HG02938 (cell line): ENCODE data around the gene ILKAP.
A peak's percentile ranks its signal among the peaks of the same experiment; 100 is the strongest.
"Not testable (repeated sequence)": the region's sequence is repeated elsewhere in the genome, so short reads cannot be mapped to it uniquely, and the experiment has no call there.

Experiments
- ATAC-seq: cut with Tn5 transposase; IDR thresholded peaks from one replicate; pipeline ENCODE4 v1.9.1; 2021; ENCODE audit warnings: mild to moderate bottlenecking, moderate library complexity; ENCODE audit not compliant: unreplicated experiment

The ILKAP gene

DNA sequence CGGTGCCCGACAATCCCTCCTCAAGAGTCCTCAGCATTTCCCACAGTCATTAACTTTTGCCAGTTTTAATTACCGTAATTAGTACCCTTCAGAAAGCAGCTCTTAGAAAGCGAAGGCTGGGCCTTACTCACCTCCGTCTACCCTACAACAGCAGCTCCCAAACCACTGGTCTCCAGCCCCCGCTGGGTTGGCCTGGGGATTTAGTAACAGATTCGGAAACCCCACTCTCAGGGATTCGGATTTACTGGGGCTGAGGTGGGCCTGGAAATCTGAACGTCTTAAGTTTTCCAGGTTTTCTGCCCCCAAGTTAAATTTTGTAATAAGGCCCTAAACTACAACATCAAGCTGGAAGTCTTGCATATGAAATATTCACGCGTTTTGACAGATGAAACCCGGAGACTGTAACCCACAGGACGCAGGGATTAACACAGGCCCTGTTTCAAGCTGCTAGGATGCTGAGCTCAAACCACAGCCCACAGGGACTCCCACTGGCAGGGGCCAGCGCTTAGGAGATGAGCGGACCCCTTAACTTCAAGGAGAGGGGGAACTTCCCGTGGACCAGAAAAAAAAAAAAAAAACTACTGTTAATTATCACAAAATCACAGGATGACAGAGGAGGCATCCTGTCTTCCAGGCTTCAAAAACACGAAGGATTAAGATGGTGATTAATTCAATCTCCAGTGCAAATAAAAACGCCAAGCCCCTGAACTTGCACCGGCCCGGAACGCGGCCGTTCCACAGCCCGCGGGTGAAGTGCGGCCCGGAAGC, 985 bp downstream of the ILKAP start:
- ATAC-seq = peak; percentile 12

DNA sequence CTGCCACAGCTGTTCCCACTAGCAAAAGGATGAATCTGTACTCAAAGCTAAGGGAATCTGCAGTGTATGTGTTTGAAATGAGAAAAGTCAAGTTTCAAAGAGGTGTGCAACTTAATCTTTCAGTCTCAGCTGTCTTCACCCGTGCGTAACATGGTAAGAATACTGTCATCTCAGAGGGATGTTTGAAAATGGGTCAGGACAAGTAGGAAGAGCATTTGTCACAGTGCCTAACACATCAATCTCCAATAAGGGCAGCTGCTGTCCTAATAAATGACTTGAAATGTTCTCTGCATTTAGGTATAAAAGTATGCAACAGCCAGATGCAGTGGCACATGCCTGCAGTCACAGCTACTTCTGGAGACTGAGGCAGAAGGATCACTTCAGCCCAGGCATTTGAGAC, 13.1 kb downstream of the ILKAP start:
- ATAC-seq = no peak

DNA sequence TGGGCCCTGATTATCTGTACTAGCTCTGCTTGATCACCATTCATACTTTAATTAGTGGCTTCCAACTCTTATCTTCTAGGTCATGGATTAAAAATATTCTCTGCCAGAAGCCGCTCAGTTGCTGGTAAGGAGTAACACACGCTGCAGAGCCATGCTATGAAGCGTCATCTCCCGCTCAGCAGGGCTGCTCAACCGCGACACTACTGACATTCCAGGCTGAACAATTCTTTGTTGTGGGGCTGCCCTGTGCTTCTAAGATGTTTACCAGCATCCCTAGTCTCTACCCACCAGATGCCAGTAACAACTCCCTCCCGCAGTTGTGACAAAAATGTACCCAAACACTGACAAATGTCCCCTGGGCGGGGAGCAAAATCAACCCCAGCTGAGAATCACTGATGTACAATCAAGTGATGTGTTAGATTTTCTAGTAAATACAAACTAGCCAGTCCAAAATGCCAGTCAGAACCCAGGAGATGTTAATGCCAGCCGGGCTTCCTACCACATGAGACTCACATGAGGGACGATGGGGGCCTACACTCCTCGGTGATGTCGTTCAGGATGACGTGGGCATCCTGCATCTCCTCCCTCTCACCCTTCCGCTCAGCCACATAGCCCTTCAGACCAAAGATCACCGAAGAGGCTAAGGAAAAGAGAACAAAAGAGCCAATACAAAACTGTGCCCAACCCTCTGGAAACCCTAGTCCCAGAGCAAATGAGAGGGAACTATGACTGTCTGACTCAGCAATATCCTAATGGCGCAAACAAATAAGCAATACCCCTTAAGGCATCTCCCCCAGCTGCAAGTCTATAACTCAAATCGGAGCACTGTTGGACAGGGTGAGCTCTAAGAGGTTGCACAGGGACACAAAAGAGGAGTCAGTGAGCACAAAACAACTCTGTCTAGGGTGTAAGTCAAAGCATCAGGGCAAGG, 15.6 kb downstream of the ILKAP start:
- no peak for ATAC-seq

DNA sequence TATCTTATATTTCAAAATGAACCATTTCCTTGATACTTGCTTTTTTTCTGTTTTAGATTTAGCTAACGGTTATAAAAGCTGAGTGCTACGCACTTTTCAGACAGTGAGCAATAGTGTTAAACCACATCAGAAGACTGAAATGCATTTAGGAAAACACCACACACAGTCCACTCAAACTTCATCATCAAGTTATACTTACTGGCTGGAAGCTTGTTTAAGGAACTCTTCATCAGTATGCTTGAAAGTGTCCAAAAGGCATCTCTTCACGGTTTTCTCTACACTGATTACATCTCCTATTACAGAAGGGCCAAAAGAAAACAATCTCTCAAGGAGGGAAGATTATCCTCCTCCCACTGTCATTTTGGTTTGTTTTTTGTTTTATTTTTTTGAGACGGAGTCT, 19.7 kb downstream of the ILKAP start:
- no peak for ATAC-seq

DNA sequence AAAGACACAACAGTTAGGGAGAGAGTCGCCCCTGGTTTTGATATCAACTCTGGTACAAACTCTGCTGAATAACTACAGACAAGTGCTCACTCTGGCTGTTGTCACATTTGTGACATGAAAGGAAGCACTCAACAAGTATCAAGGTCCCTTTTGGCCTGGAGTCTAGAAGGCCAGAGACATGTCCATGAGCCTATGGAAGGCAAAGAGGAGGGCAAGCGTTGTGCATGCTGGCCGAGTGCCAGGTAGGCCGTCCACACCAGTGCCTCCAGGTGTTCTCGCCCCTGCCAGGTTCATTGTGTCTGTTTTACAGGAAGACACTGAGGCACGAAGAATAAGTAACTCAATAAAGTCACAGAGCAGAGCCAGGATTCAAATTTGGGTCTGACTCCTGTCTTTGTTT, 21.1 kb downstream of the ILKAP start:
- ATAC-seq = no peak

DNA sequence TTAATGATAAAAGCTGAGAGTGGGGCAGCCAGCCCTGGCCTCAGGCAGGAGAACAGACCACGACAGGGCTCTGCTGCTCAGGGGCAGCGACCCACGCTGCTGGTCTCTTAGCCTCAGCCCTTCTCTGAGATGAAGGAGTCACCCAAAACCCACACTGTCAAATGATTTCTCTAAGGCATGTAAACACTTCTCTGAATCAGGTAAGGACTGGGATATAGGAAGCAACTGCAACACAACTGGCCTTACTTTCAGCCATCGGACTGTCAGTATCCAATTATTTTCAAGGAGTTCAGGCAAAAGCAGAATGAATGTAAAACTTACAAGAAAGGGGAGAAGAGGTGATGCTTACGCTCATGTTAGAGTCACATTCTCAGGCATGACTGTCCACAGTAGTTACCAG, 22.9 kb downstream of the ILKAP start:
- ATAC-seq = no peak

DNA sequence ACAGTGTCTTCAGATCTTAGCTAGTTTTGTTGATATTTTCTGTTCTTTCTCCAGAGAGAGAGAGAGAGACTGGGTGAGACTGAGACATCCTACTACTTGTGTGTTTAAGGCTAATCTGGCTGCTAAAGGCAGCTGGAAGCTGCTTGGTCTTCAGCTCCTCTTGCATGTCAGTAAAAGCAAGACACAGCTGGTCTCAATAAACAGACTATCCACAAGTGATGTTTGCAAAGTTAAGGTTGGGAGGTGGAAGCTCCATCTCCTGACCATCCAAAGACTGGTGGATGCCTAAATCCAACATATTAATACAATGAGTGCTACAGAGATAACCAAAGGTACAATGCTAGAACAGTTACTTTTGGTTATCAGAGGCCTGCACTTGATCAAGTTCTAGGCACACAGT, 26.9 kb downstream of the ILKAP start:
- no peak for ATAC-seq

DNA sequence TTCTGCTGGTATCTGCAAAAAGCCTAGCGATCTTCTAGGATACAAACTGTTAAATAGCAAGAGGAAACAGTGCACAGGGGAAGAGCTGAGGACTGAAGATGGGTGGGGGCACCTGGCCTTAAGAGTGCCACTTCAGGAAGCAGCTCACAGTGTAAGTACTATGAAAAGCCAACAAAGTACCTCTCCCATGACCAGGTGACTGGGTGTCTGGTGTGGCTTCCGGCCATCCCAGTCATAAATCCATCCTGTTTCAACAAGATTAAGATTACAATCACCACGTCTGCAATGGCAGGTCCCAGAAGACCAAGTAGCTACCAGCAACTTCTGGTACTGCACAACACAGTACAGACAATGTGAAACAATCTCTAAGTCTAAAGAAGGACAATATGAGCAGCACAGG, 28.8 kb downstream of the ILKAP start:
- ATAC-seq = no peak

DNA sequence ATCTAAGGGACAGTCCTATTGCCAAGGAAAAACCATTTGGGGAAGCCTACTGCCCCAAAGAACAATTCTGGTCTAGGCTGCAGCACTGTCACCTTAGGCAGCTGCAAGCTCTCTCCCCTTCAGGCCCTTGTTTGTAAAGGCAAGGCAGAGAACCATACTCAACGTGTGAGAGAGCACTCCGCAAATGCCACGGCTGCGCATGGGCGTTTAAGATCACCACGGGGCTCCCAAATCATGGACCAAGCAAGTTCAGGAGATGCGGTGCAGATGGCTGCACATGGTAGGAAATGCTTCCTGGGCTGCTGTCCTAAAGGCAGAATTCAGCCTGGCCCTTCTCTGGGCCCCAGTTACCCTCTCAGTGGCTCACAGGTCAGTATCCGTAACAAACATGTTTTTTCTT, 29.2 kb downstream of the ILKAP start:
- no peak for ATAC-seq

DNA sequence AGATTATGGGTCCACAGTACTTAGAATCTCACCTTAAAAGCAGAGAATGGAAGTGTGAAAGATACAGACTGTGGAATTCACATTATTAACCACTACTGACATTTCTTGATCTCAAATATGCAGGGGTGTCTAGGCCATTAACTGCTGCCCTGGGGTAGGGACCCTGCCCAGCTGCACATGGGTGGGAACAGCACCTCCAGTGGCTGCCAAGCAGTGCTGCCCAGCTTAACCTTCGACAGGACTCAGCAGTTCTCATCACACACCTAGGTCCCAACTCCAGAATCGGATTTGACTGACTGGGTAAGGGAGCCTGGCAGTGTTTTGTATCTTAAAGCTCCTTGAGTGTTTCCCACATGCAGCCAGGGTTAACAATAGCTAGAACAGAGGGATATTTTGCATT, 29.8 kb downstream of the ILKAP start:
- no peak for ATAC-seq

DNA sequence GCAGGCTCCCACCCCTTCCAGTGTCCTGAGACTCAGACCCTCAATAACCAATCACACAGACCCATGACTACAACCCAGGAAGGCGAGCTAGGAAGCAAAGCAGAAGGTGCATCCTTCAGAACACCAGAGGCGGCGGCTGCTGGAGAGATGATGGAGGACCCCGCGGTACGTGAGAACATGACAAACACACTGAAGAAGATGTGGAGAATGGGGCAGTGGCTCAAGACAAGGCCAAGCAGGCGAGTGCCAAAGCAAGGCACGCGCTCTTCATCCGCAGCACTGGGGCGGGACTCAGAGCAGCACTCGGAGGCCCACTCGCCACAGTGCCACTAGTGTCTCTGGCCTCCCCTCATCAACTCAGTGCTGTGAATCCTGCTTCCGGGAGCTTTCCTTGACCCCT, 31.1 kb downstream of the ILKAP start:
- ATAC-seq = no peak

DNA sequence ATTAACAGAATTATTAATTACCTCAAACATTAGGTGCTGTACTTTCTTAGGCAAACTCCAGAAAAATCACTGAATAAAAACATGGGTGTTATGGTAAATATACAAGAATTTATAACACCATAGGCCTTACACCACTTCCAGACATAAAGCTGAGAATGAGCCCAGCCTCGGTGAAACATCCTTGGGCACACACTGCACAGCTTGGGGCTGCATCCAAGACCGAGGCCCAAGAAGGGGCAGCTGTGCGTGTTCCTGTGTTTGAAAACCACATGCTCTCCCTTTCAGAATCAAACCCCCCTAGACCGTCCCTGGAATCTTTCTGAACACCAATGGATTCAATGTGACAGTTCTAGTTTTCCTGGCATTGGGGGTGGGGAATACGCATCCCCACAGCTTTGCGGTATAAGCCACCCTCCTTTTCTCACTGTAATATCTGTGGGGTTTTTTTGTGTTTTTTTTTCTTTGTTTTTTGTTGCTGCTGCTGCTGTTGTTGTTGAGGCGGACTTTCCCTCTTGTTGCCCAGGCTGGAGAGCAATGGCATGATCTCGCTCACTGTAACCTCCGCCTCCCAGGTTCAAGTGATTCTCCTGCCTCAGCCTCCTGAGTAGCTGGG, 31.8 kb downstream of the ILKAP start:
- no peak for ATAC-seq

DNA sequence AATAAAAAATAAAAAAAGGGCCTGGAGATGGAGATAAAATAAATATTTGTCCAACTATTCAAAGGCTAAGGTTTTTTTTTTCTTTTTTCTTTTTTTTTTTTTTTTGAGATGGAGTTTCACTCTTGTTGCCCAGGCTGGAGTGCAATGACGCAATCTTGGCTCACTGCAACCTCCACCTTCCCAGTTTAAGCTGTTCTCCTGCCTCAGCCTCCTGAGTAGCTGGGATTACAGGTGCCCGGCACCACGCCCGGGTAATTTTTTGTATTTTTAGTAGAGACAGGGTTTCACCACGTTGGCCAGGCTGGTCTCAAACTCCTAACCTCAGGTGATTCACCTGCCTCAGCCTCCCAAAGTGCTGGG, 32.4 kb downstream of the ILKAP start:
- not testable (repeated sequence) for ATAC-seq

DNA sequence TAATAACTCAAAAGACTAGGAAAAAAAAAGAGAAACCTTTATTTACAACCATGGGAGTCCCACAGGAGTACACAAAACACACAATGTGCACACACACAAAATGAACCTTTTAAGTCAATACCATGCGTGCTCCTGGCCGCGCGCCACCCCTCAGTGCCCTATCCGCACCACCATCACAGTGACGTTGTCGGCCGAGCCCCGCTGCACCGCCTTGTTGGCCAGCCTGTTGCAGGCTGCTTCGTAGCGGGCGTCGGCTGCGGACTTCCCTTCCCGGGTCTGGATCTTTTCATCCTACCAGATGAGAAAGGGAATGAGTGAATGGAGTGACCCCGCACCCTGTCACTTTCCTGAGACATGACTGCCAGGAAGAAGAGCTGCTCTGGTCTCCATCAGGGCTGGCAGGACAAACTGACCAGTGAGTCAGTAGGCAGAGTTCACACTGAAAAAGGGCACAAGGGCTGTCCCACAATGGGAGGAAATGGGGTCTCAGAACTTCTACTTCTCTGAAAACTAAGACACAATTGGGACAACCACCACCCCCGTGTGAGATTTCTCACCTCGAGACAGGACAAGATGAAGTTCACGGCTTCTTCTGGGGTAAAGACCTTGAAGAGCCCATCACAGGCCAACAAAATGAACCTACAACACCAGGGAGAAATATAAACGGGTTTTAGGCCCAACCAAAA, 33.0 kb downstream of the ILKAP start:
- no peak for ATAC-seq

DNA sequence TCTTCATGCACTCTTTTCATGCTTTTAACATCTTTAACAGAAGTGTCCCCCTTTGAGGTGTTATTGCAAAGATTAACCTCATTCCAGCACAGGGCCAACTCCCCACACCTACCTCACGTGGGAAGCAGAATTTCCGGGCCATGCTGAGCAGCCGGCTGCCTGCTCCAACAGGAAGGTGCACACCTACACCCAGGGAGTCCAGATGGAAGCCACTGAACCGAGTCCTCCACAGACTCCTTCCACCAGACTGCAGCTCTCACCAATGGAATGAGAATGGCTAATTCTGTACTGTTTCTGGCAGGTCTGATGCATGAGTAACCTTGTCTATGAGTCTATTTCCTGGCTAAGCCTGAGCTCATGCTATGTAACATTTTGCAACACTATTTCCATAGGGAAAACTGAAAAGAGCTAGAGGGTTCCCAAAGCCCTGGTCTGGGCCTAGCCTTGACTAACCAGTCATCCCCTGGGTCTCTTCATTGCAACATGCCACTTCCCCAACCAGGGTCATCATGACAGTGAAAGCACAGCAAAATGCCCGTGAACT, 33.7 kb downstream of the ILKAP start:
- ATAC-seq = no peak

DNA sequence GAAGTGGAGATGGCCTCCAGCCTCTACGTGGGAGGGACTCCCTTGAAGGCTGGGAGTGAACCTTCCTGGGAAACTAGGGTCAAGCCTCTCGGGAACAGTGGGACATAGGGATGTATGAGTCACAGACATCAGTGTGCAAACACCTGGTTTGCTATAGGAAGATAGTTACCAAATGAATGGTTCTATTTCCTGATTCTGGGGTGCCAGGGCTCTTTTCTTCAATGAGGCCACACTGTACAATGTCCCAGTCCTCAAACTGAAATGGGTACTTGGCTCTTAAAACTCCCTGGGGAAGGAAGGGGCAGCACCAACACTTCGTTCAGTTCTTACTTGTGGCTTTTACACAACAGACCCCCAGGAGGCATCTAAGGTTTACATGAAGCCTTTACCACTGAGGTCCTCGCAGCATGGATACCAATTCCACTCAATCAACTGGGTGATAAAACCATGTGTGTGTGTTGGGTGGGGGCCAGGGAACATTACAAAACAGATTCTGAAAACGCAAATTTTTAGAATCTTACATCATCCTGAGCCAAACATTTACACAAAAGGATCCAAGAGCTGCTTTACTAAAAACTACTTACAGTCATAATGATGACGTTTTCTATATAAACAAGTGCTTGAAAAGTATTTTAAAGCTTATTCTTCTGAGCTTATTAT, 34.3 kb downstream of the ILKAP start:
- ATAC-seq = no peak

DNA sequence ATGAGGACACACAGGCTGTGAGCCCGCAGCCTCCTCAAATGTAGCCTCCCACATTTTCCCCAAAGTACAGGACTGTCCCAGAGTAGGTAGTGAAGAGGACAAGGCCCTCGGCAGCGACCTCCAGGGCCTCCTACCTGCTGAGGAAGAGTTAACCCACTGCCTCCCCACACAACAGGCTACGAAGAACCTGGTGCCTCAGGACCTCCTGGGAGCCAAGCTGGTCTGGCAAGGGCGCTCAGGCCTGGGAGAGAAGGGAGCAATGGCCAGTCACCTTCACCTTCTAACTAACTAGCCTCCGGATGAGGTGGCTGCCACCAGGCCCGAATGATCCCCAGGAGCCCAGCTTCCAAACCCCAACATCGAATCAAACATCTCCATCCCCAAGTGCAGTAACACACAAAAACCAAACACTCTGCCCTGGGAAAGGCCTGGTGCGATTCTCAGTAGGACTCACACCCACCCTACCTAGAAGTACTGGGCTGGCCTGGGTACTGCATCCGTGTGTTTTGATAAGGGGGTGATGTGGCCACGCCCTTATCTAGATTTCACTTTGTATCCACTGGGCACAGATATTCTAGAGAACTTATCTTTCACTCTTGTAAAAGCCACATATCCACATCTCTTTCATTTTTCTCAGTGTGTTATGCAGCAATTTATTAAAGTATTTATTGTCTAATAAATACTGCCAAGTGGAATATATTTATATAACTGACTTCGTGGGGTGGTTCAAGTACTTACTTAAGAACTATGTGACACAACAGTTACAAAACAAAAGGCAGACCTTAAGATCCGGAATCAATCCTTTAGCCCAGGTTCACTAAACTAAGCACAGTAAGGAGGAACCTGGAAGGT, 35.1 kb downstream of the ILKAP start:
- no peak for ATAC-seq

DNA sequence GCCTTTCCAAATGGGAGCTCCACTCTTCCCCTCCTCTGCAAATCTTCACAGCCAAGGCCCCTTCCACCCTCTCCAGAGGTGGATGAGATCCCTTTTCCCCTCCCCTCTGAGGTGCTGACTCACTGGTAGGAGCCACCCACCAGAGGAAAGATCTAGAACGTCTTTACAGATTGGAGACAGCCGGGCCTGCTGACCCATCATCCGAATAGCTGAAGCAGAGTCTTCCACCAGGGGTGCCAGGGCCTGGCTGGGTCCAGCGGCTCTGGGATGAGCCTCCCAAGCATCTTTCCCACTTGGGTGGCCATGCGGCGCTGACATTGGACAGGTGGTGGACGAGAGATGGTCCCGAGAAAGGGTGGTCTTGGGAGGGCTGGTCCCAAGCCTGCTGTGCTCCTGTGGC, 35.7 kb downstream of the ILKAP start:
- no peak for ATAC-seq

DNA sequence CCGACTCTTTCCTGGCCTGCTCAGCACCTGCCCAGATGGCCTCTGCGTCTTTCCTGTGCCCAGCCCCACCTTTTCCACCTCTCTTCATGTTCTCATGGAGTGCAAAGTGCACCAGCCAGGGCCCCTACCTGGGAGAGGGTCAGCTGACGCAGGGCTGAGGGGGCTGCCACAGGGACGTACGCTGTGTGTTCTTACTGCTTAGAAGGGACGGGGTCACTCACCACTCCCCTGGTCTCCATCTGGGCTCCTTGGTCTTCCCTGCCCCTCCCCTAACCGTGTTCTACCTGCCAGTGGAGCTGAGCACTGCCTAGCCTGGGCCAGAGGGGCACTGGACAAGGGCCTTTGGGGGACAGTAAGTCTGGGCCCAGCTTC, 36.2 kb downstream of the ILKAP start:
- ATAC-seq = no peak
